ENCODE results near the gene EFNA3. TPM values are rescaled to one million over a fixed set of nuclear protein-coding genes. Genes with fewer than 3 reads are reported as not detected.

Gene EFNA3
- total RNA-seq, 1 donor from 2014 or later, result 1.0 TPM

- Histone ChIP-seq H3K36me3 (no peaks in the 10 kb centered on the region), H3K4me1 (peaks cover 11% of the 10 kb centered on the region), H3K27me3 (ENCODE audit: low read depth) (no peaks in the 10 kb centered on the region), H3K27ac (peak overlapping the region; percentile 47), H3K4me3 (no peak overlapping the region), H3K9me3 (no peaks in the 10 kb centered on the region)
- no peak for TF ChIP-seq CTCF (IDR thresholded peaks at IDR 0.05)
- ATAC-seq (peak; percentile 47 to 57), DNase-seq (no peak)
- intact Hi-C loops (cut with DNase I), result no loop called here
These were observed 26.2 kb downstream of the EFNA3 start for GRCh38 chr1:155104605-155105534.

DNA sequence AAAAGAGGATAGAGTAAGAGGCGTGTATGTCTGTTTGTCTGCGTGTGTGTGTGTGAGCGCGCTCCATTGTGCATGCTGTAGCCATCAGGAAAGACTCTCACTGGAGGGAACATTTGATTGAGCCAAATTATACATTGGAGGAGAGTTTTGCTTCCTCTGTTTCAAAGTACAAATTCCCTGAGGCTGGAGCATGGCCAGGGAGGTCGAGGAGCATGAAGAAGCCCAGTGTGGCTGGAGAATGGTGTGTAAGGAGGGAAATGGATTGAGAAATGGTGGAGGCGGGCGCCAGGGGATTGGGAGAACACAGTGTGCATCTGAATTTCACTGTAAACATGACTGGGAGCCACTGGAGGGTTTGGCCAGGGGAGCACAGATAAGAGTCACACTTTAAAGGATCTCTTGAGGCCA, 27.0 kb downstream of the EFNA3 start:
- DNase-seq (peak; percentile 86), ATAC-seq (peak; percentile 95 to 96)
- no peak for TF ChIP-seq CTCF (IDR thresholded peaks at IDR 0.05)
- intact Hi-C loops (cut with DNase I), result no loop called here
- Histone ChIP-seq H3K27ac (peak overlapping the region; percentile 47), H3K36me3 (no peaks in the 10 kb centered on the region), H3K9me3 (no peaks in the 10 kb centered on the region), H3K27me3 (ENCODE audit: low read depth) (no peaks in the 10 kb centered on the region), H3K4me3 (no peak overlapping the region), H3K4me1 (peaks cover 11% of the 10 kb centered on the region)

DNA sequence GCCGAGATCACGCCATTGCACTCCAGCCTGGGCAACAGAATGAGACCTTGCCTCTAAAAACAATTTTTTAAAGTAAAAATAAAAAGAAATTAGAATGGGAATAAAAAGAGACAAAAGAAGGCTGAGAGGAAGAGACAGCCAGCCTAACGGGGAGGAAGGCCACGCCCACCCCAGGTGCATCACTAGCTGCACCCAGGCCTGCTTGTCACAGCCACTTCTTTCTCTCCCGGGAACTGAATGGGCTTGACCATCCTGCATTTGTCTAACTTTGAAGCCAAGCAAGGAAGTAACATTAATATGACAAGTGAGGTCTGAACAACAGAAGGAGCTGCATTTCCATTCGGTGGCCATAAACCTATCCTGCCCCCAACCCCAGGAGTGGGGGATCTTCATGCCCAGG, 28.2 kb downstream of the EFNA3 start:
- intact Hi-C loops (cut with DNase I), result no loop called here
- ATAC-seq (no peak), DNase-seq (no peak)
- H3K27ac ChIP-seq, result no peak overlapping the region
- no peaks in the 10 kb centered on the region for H3K36me3 ChIP-seq
- peaks cover 9% of the 10 kb centered on the region for H3K4me1 ChIP-seq
- TF ChIP-seq CTCF (IDR thresholded peaks at IDR 0.05), result no peak
- H3K4me3 ChIP-seq, result no peak overlapping the region
- no peaks in the 10 kb centered on the region for H3K9me3 ChIP-seq
- no peaks in the 10 kb centered on the region for H3K27me3 ChIP-seq (ENCODE audit: low read depth)

- H3K27ac ChIP-seq, result no peak overlapping the region
- H3K36me3 ChIP-seq, result no peaks in the 10 kb centered on the region
- H3K4me1 ChIP-seq, result peaks cover 1% of the 10 kb centered on the region
- H3K4me3 ChIP-seq, result no peak overlapping the region
- TF ChIP-seq CTCF (IDR thresholded peaks at IDR 0.05), result no peak
- intact Hi-C loops (cut with DNase I), result no loop called here
- H3K27me3 ChIP-seq (ENCODE audit: low read depth), result no peaks in the 10 kb centered on the region
- no peaks in the 10 kb centered on the region for H3K9me3 ChIP-seq
- DNase-seq (no peak), ATAC-seq (no peak)
These were observed 28.9 kb downstream of the EFNA3 start for GRCh38 chr1:155107309-155108264.

DNA sequence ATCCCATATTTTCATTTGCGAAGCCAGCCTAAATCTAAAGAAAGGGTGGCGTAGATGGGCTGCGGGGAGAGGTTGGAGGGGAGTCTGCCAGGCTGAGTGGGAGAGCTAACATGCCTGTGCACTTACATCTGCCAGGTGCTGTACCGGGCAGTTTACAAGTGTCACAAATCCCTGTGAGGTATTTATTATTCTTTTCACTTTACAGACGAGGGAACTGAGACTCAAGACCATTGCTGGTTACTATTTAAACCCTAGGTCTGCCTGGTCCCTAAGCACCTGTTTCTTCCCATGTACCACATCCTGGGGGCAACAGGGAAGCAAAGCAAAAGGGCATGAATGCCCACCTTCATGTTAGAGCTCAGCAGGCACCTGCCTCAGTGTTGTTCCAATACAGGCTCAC, 29.7 kb downstream of the EFNA3 start:
- intact Hi-C loops (cut with DNase I), result no loop called here
- Histone ChIP-seq H3K27me3 (ENCODE audit: low read depth) (no peaks in the 10 kb centered on the region), H3K27ac (no peak overlapping the region), H3K36me3 (no peaks in the 10 kb centered on the region), H3K9me3 (no peaks in the 10 kb centered on the region), H3K4me3 (no peak overlapping the region), H3K4me1 (no peaks in the 10 kb centered on the region)
- DNase-seq (no peak), ATAC-seq (no peak)
- no peak for TF ChIP-seq CTCF (IDR thresholded peaks at IDR 0.05)

All from lower lobe of right lung (tissue), 2 donors.